ES-I3 (cell line): ENCODE measurements around the gene SLC26A3.

Source experiments
- H3K36me3 ChIP-seq: 2 replicates; pipeline ENCODE4 v1.6.1; 2013; ENCODE audit warnings: mild to moderate bottlenecking, low read length, control low read depth, moderate library complexity; ENCODE audit not compliant: insufficient read depth
- H3K4me1 ChIP-seq: 2 replicates; pipeline ENCODE4 v1.6.1; 2013; ENCODE audit warnings: mild to moderate bottlenecking, control low read depth, low read length; ENCODE audit not compliant: insufficient read depth
- H3K9ac ChIP-seq: 2 replicates; pipeline ENCODE4 v1.6.1; 2013; ENCODE audit warnings: low read depth, mild to moderate bottlenecking, low read length, moderate library complexity
- H3K9me3 ChIP-seq: 2 replicates; pipeline ENCODE4 v1.6.1; 2013; ENCODE audit warnings: mild to moderate bottlenecking, low read length, moderate library complexity; ENCODE audit not compliant: control insufficient read depth, insufficient read depth

SLC26A3 gene

DNA sequence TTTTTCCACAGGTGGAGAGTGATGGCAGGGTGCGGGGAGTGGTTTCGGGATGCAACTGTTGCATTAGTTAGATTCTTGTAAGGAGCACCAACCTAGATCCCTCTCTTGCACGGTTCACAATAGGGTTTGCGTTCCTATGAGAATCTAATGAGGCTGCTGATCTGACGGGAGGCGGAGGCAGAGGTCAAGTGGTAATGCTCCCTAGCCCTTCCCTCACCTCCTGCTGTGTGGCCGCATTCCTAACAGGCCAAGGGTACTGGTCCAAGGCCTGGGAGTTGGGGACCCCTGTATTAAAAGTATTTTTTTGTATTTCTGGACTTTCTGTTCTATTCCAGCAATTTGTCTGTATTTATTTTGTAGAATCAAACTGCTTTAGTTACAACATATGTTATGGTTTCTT lies 51.9 kb downstream of the SLC26A3 start:
- Histone ChIP-seq H3K9ac (no peak overlapping the region), H3K36me3 (peaks cover 5% of the 10 kb centered on the region; the same call in 1 of the 2 replicates), H3K4me1 (no peaks in the 10 kb centered on the region), H3K9me3 (no peaks in the 10 kb centered on the region)

DNA sequence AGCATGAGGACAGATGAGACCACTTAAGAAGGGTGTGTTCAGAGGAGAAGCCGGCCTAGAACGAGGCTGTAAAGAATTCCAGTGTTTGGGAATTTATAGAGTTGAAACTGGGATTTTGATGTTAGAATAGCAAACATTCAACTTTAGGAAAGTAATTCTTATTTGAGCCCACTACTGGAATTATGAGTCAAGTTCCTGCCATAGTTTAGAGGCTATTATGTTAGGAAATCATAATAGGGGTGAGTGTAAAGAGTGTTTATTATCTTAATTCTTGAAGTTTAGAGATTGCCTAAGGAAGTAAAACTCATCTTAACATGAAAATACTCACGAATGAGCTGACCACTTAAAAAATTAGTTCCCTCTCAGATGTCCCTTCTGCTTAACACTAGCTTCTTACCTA lies 57.0 kb downstream of the SLC26A3 start:
- no peaks in the 10 kb centered on the region for H3K9me3 ChIP-seq
- no peak overlapping the region for H3K9ac ChIP-seq
- H3K4me1 ChIP-seq = peaks cover 5% of the 10 kb centered on the region; the same call in 1 of the 2 replicates
- 0 out of 2 replicates have a peak, but pooled peaks cover 4% of the 10 kb centered on the region for H3K36me3 ChIP-seq

DNA sequence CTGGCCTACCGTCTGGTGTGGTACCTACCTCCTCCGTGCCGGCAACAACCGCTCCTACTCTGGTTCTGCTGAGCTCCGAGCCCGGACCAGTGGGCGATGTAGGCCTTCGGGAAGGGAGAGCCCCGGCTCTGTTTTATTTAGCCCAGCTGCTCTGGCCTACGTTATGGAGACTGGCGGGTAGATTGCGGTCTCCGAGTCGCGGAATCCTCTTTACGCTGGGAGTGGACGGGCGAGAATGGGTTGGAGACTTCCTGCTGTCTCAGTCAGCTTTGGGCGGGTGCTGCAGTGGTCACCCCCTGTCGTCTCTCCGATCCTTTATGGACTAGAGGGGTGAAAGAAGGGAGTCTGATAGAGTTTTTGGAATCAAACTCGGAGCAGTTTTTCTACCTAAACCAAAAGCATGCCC lies 58.7 kb downstream of the SLC26A3 start:
- Histone ChIP-seq H3K9me3 (no peaks in the 10 kb centered on the region), H3K36me3 (no peaks in the 10 kb centered on the region), H3K4me1 (peaks cover 5% of the 10 kb centered on the region; the same call in 1 of the 2 replicates), H3K9ac (peak overlapping the region; percentile 91)

DNA sequence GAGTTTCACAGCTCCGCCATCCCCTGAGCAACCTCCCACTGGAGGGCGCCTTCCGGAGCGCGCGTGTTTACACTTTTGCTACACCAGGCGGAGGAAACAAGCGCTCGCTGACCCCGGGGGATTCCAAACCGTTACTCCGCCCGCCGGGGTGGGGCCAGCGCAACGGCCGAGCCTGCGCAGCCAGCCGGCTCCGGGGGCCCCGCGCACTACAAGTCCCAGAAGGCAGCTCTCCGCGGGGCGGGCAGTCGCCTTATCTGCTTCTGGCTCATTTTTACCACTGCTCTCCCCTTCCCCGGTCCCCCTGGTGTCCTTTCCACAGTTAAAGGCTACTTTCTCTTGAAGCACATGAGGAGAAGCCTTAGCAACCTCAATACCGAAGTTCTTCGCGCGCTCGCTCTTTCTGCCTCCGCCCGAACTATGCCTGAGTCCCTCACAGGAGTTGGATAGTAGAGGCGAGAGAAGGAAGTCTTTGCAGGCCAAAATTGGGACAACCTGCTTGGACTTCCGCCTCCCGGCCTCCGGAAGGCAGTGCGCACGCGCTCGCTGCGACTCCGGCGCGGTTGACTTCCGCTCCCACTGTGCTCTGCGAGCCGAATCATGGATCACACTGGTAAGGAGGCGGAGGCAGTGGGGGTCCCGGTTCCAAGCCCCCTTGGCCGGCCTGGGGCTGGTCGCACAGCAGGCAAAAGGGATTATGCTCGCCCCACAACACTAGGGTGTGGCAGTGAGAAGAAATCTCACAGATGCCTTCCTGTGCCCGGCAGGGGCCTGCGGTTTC lies 59.3 kb downstream of the SLC26A3 start, which contains the start of gene CBLL1:
Gene CBLL1, plus strand, starts transcription at position 576 of the 778 bp plus-strand sequence. Its CDS starts 22 bp downstream, at position 598.
- no peaks in the 10 kb centered on the region for H3K36me3 ChIP-seq
- no peaks in the 10 kb centered on the region for H3K9me3 ChIP-seq
- peak within 1 kb of the TSS; percentile 91 for H3K9ac ChIP-seq
- peaks cover 5% of the 10 kb centered on the region; the same call in 1 of the 2 replicates for H3K4me1 ChIP-seq

DNA sequence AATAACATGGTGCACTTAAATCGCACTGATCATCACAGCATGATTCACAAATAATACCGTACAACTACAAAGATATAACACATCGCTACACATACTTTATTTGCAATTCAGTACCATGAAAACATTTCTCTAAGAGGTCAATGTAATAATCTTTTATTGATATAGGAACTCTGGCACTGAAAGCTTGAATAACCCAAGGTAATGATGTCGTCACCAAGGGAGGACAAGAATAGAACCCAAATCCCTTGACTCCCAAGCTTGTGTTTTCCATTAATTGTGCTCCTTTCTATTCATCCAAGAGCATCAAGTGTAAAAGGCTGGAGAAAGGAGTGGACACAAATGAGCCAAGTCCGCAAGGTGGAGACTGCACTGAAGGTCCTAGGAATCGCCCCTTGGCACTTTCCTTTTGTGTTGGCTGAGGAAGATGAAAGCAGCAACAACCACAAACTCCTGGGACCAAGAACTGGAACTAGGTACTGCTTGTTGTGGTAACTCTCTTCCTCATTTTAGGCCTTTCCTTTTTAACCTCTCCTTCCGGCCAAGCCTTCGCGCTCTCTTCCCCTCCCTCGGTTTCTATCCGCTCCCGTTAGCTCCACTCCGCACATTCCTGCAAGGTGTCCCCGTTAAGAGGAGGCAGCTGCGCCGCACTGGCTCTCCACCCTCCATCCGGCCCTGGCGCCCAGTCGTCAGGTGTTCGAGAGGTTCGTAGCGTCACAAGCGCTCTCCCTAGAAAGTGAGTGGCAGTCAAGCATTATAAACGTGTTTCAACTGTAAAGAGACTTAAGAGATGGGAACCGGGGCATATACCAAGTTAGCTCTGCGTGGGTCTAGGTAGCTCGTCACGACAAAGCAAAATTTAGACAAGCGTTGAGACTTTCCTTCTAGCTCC lies 60.1 kb downstream of the SLC26A3 start:
- Histone ChIP-seq H3K4me1 (peaks cover 5% of the 10 kb centered on the region; the same call in 1 of the 2 replicates), H3K36me3 (no peaks in the 10 kb centered on the region), H3K9ac (peak overlapping the region; percentile 91), H3K9me3 (no peaks in the 10 kb centered on the region)

- Histone ChIP-seq H3K36me3 (no peaks in the 10 kb centered on the region), H3K4me1 (no peaks in the 10 kb centered on the region), H3K9me3 (no peaks in the 10 kb centered on the region), H3K9ac (no peak overlapping the region)
These were observed 74.7 kb downstream of the SLC26A3 start for GRCh38 chr7:107728276-107728675.

GRCh38 chr7:107726356-107727130 lies 76.5 kb downstream of the SLC26A3 start:
- Histone ChIP-seq H3K9ac (no peak overlapping the region), H3K9me3 (no peaks in the 10 kb centered on the region), H3K36me3 (no peaks in the 10 kb centered on the region), H3K4me1 (no peaks in the 10 kb centered on the region)

DNA sequence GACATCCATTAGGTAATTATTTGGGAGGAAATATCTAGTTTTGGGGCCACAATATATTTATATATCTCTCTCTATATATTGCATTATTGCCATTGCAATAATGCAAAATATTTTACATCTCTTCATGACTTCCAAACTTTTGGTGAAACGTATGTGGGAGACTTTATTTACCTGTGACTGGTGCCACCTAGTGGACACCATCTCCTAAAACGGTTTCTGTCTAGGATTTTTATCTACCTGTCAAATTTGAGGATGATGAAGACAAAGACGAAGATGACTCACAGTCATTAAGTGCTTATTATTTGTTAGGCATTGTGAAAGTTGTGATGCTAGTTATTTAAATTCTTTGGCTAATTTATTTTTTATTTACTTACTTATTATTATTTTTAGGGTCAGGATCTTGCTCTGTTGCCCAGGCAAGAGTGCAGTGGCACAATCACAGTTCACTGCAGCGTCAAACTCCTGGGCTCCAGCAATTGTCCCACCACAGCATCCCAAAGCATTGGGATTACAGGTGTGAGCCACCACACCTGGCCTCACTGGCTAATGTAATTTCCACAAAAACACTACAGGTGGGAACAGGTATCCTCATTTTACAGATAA lies 77.8 kb downstream of the SLC26A3 start:
- no peaks in the 10 kb centered on the region for H3K4me1 ChIP-seq
- H3K9ac ChIP-seq = no peak overlapping the region
- H3K9me3 ChIP-seq = no peaks in the 10 kb centered on the region
- H3K36me3 ChIP-seq = no peaks in the 10 kb centered on the region

GRCh38 chr7:107723255-107723654 lies 79.8 kb downstream of the SLC26A3 start:
- no peak overlapping the region for H3K9ac ChIP-seq
- no peaks in the 10 kb centered on the region for H3K4me1 ChIP-seq
- no peaks in the 10 kb centered on the region for H3K36me3 ChIP-seq

DNA sequence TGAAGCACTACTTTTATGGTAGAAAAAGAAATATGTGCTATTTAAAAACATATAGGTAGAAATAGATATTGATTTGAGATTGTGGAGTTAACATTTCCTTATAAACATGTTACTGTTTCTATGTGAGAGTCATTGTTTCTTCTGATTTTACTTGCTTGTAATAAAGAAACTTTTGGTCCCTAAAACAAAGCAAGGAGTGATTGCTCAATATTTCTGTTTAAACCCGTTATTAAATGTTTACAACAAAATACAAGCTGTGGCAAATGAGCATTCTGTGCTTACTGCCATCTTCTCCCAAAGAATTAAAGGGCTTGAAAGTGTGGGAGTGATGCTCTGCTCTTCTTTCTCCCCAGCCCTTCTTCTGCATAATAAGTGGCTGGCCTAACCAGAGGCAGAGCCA lies 81.7 kb downstream of the SLC26A3 start:
- no peaks in the 10 kb centered on the region for H3K36me3 ChIP-seq
- no peak overlapping the region for H3K9ac ChIP-seq
- H3K9me3 ChIP-seq = no peaks in the 10 kb centered on the region
- H3K4me1 ChIP-seq = no peaks in the 10 kb centered on the region

More at GRCh38 chr7:107723255-107723654, 79.8 kb downstream of the SLC26A3 start:
- no peaks in the 10 kb centered on the region for H3K9me3 ChIP-seq

DNA sequence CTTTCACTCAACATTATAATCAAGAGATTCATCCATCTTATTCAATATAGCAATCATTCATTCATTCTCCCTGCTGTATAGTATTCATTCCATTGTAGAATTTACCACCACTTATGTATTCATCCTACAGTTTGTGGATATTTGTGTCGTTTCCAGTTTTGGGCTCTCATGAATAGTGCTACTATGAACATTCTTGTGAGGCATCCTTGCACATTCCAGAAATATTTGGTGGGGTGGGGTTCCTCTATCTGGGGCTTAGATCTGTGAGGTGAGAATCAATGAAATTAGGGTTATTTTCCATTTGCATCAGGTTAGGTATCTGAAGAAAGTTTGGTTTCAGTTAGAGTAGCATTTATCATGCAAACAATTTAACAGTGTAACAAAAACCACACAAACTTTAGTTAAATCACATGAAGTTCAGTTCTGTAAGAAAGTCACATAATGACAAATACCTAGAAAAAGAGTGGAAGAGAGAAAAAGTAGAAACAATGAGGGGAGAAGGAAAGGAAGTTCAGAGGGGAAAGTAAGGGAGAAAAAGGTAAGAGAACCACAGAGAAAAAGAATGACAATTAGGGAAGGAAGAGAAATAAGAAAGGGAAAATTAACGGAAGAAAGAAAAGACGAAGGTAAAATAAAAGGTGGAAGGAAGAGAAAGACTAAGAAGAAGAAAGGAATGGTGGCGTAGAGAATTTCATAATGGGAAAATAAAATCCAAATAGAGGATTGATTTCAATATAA lies 84.4 kb downstream of the SLC26A3 start:
- no peaks in the 10 kb centered on the region for H3K36me3 ChIP-seq
- no peak overlapping the region for H3K9ac ChIP-seq
- H3K4me1 ChIP-seq = no peaks in the 10 kb centered on the region
- no peaks in the 10 kb centered on the region for H3K9me3 ChIP-seq

GRCh38 chr7:107715531-107715930 lies 87.5 kb downstream of the SLC26A3 start:
- H3K36me3 ChIP-seq = no peaks in the 10 kb centered on the region
- H3K9me3 ChIP-seq = no peaks in the 10 kb centered on the region
- H3K9ac ChIP-seq = no peak overlapping the region
- H3K4me1 ChIP-seq = no peaks in the 10 kb centered on the region
